Smooth muscle cell of the brain vasculature (primary cell): ENCODE data around the gene BRF1.

Experiments
- DNase-seq: peaks from one replicate; pipeline ENCODE4 v3.0.0-alpha.2; 2012; ENCODE audit warnings: low read depth, low spot score

Gene BRF1

GRCh38 chr14:105196265-105196960 lies 104.4 kb downstream of the BRF1 start:
- DNase-seq: no peak

GRCh38 chr14:105195522-105196264 lies 105.1 kb downstream of the BRF1 start:
- no peak for DNase-seq

GRCh38 chr14:105195051-105195450 lies 105.8 kb downstream of the BRF1 start:
- no peak for DNase-seq

GRCh38 chr14:105193916-105194782 lies 106.7 kb downstream of the BRF1 start:
- DNase-seq: no peak

GRCh38 chr14:105192866-105193731 lies 107.7 kb downstream of the BRF1 start:
- DNase-seq: no peak

GRCh38 chr14:105187935-105188524 lies 112.8 kb downstream of the BRF1 start:
- DNase-seq: no peak

- no peak for DNase-seq
These were observed 113.7 kb downstream of the BRF1 start for GRCh38 chr14:105187116-105187515.

- DNase-seq: no peak
These were observed 114.8 kb downstream of the BRF1 start for GRCh38 chr14:105185973-105186372.

- DNase-seq: no peak
These were observed 115.8 kb downstream of the BRF1 start for GRCh38 chr14:105185001-105185400.

- no peak for DNase-seq
These were observed 116.3 kb downstream of the BRF1 start for GRCh38 chr14:105184461-105184860.

GRCh38 chr14:105182296-105183020 lies 118.3 kb downstream of the BRF1 start:
- no peak for DNase-seq

- DNase-seq: no peak
These were observed 119.1 kb downstream of the BRF1 start for GRCh38 chr14:105181549-105182295.

GRCh38 chr14:105180592-105181548 lies 119.9 kb downstream of the BRF1 start, which contains the start of gene NUDT14:
TSS of gene NUDT14 (minus strand) at chr14:105181312. CDS start at chr14:105181209, 103 bp downstream.
- no peak for DNase-seq

- no peak for DNase-seq
These were observed 121.6 kb downstream of the BRF1 start for GRCh38 chr14:105179191-105179590.

- no peak for DNase-seq
These were observed 122.0 kb downstream of the BRF1 start for GRCh38 chr14:105178868-105179140.

GRCh38 chr14:105178069-105178867 lies 122.5 kb downstream of the BRF1 start:
- DNase-seq: no peak

GRCh38 chr14:105177082-105177481 lies 123.7 kb downstream of the BRF1 start:
- no peak for DNase-seq

- DNase-seq: no peak
These were observed 124.3 kb downstream of the BRF1 start for GRCh38 chr14:105176513-105176912.
